GM19238 (cell line): ENCODE results near the gene WTAP.
"Not testable (repeated sequence)": the region's sequence is repeated elsewhere in the genome, so short reads cannot be mapped to it uniquely, and the experiment has no call there.

ENCODE experiments used
- DNase-seq: peaks from one replicate; pipeline ENCODE4 v3.0.0; 2011; ENCODE audit warnings: low spot score; ENCODE audit not compliant: insufficient read length

WTAP gene

GRCh38 chr6:159693894-159694545, 33.3 kb upstream of the WTAP start:
- no peak for DNase-seq

GRCh38 chr6:159695984-159696383, 31.3 kb upstream of the WTAP start:
- no peak for DNase-seq

GRCh38 chr6:159700970-159701369, 26.3 kb upstream of the WTAP start:
- DNase-seq = no peak

GRCh38 chr6:159701413-159701999, 25.8 kb upstream of the WTAP start:
- DNase-seq = no peak

- not testable (repeated sequence) for DNase-seq
Observed at GRCh38 chr6:159710603-159711002, 16.7 kb upstream of the WTAP start.

GRCh38 chr6:159712389-159712788, 14.9 kb upstream of the WTAP start:
- DNase-seq = not testable (repeated sequence)

GRCh38 chr6:159713984-159714383, 13.3 kb upstream of the WTAP start:
- no peak for DNase-seq

- no peak for DNase-seq
Observed at GRCh38 chr6:159714404-159714803, 12.9 kb upstream of the WTAP start.

GRCh38 chr6:159715166-159715565, 12.1 kb upstream of the WTAP start:
- no peak for DNase-seq

- no peak for DNase-seq
Observed at GRCh38 chr6:159715605-159716004, 11.7 kb upstream of the WTAP start.

- DNase-seq = no peak
Observed at GRCh38 chr6:159716247-159717096, 10.8 kb upstream of the WTAP start.

- DNase-seq = no peak
Observed at GRCh38 chr6:159718634-159719033, 8.7 kb upstream of the WTAP start.

- no peak for DNase-seq
Observed at GRCh38 chr6:159719287-159719686, 8.0 kb upstream of the WTAP start.

GRCh38 chr6:159720708-159721107, 6.6 kb upstream of the WTAP start:
- no peak for DNase-seq

GRCh38 chr6:159721981-159722380, 5.3 kb upstream of the WTAP start:
- DNase-seq = not testable (repeated sequence)

- DNase-seq = no peak
Observed at GRCh38 chr6:159722655-159723054, 4.7 kb upstream of the WTAP start.

GRCh38 chr6:159723259-159723658, 4.0 kb upstream of the WTAP start:
- DNase-seq = no peak

- DNase-seq = no peak
Observed at GRCh38 chr6:159724778-159725177, 2.5 kb upstream of the WTAP start.

- not testable (repeated sequence) for DNase-seq
Observed at GRCh38 chr6:159725208-159725607, 2.1 kb upstream of the WTAP start.

- no peak for DNase-seq
Observed at GRCh38 chr6:159726255-159726917, 920 bp upstream of the WTAP start.

- DNase-seq = peak; percentile 48
Observed at GRCh38 chr6:159727717-159728445, 575 bp downstream of the WTAP start.
